GM23338 (cell line): ENCODE results near the gene ZNF23. TPM values are rescaled to one million over a fixed set of nuclear protein-coding genes. Genes with fewer than 3 reads are reported as not detected.

Experiments
- ETS1 ChIP-seq: IDR thresholded peaks from 2 replicates; pipeline ENCODE4 v1.6.1; 2016; ENCODE audit warnings: antibody characterized with exemption
- EZH2phosphoT487 ChIP-seq: fragments of 200-600 bp; sonication (generic); IDR thresholded peaks from one replicate; pipeline ENCODE4 v1.8.1; 2018; ENCODE audit warnings: antibody characterized with exemption; ENCODE audit not compliant: unreplicated experiment
- JUNB ChIP-seq: IDR thresholded peaks from one replicate; pipeline ENCODE4 v1.6.1; 2016; ENCODE audit warnings: antibody characterized with exemption; ENCODE audit not compliant: unreplicated experiment
- POLR2AphosphoS5 ChIP-seq: IDR thresholded peaks from 2 replicates; pipeline ENCODE4 v1.6.1; 2016; ENCODE audit warnings: antibody characterized with exemption, low read depth
- STAT1 ChIP-seq: IDR thresholded peaks from one replicate; pipeline ENCODE4 v1.6.1; 2016; ENCODE audit warnings: antibody characterized with exemption; ENCODE audit not compliant: unreplicated experiment
- ZNF114 ChIP-seq: fragments of 250-450 bp; sonication (Bioruptor Pico); IDR thresholded peaks from 2 replicates; pipeline ENCODE4 v1.5.0; 2020; ENCODE audit warnings: mild to moderate bottlenecking, moderate library complexity
- ZNF462 ChIP-seq: fragments of 250-450 bp; sonication (Bioruptor Pico); IDR thresholded peaks from 2 replicates; pipeline ENCODE4 v1.5.0; 2020; ENCODE audit warnings: mild to moderate bottlenecking, moderate library complexity
- polyA plus RNA-seq: library from polyadenylated mRNA; unstranded; fragments of >200 nt; fragmentation: Nextera tagmentation; extraction: Ambion mirVana; gene quantifications from 2 replicates; pipeline ENCODE4 v1.2.1, GENCODE V29; 2016
- total RNA-seq: library from RNA; depleted of rRNA; stranded (reverse); fragments of >200 nt; shearing (Covaris generic); gene quantifications from 2 replicates; pipeline ENCODE4 v1.2.3, GENCODE V29; 2014
- TF ChIP-seq, protein P1 (sequence below), 2 experiments: fragments of 200-600 bp in 1 of 2; sonication (generic) in 1 of 2; conservative IDR thresholded peaks; 2 replicates each; pipeline versions ENCODE4 v1.5.1 to v1.6.1; 2016 to 2017; ENCODE audit warnings: antibody characterized with exemption in 2 of 2, low read depth in 2 of 2, mild to moderate bottlenecking in 2 of 2, moderate library complexity in 1 of 2

ZNF23 gene
- total and polyA plus RNA-seq, 2 experiments from 2014 or later: 8.4 to 8.8 TPM

DNA sequence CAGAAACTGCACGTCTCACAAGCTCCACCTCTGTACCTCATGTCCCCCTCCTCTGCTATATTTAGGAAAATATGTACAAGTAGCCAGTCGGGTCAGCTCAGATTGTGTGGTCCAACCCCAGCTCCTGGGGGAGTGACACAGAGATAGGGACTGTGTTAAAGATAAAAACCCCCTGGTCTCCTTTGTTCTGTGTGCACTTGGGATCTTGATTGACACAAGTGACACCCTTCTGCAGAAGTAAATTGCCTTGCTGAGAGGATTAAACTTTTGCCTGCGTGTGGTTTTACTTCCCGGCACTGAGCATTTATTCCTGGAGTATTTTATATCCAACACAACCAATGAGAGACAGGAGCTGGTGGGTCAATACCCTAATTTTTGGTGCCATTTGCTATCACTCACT, 57.7 kb downstream of the ZNF23 start (continued):
- TF ChIP-seq ZNF462 (CRISPR knock-in tag): no peak
- no peak for TF ChIP-seq POLR2AphosphoS5
- TF ChIP-seq ETS1: no peak
- no peak for TF ChIP-seq ZNF114 (CRISPR knock-in tag)
- TF ChIP-seq EZH2phosphoT487: no peak
- TF ChIP-seq JUNB: no peak
- no peak for TF ChIP-seq STAT1
- TF ChIP-seq, protein P1, sequence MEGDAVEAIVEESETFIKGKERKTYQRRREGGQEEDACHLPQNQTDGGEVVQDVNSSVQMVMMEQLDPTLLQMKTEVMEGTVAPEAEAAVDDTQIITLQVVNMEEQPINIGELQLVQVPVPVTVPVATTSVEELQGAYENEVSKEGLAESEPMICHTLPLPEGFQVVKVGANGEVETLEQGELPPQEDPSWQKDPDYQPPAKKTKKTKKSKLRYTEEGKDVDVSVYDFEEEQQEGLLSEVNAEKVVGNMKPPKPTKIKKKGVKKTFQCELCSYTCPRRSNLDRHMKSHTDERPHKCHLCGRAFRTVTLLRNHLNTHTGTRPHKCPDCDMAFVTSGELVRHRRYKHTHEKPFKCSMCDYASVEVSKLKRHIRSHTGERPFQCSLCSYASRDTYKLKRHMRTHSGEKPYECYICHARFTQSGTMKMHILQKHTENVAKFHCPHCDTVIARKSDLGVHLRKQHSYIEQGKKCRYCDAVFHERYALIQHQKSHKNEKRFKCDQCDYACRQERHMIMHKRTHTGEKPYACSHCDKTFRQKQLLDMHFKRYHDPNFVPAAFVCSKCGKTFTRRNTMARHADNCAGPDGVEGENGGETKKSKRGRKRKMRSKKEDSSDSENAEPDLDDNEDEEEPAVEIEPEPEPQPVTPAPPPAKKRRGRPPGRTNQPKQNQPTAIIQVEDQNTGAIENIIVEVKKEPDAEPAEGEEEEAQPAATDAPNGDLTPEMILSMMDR (conservative IDR thresholded peaks at IDR 0.05; ENCODE audit: low read depth in 2 of 2): no peak
